Astrocyte (in vitro differentiated cells and primary cell): ENCODE measurements around the gene ME1. TPM values are rescaled to one million over a fixed set of nuclear protein-coding genes. Genes with fewer than 3 reads are reported as not detected.

ENCODE experiments used
- DNase-seq: peaks from one replicate; pipeline ENCODE4 v3.0.0-alpha.2; 2010; ENCODE audit warnings: low read depth
- FAIRE-seq: peaks from 2 replicates; lab custom pipeline; 2011; peaks lifted over from hg19 to GRCh38; lab: Jason Lieb, UNC
- H2AFZ ChIP-seq: 2 replicates; pipeline ENCODE4 v1.6.0; 2012; ENCODE audit warnings: low read depth, low read length, inconsistent platforms
- H3K27ac ChIP-seq: 2 replicates; pipeline ENCODE4 v1.5.1; 2011; ENCODE audit warnings: low read depth, low read length, inconsistent platforms
- H3K27me3 ChIP-seq: 2 replicates; pipeline ENCODE4 v1.6.0; 2011; ENCODE audit warnings: low read length, inconsistent platforms; ENCODE audit not compliant: insufficient read depth
- H3K36me3 ChIP-seq: 2 replicates; pipeline ENCODE4 v1.5.1; 2011; ENCODE audit warnings: low read length, inconsistent platforms; ENCODE audit not compliant: insufficient read depth
- H3K4me1 ChIP-seq: 2 replicates; pipeline ENCODE4 v1.5.1; 2011; ENCODE audit warnings: low read length, inconsistent platforms; ENCODE audit not compliant: insufficient read depth
- H3K4me2 ChIP-seq: 2 replicates; pipeline ENCODE4 v1.6.0; 2012; ENCODE audit warnings: low read length, inconsistent platforms
- H3K4me3 ChIP-seq: 2 replicates; pipeline ENCODE4 v1.5.1; 2011; ENCODE audit warnings: low read depth, mild to moderate bottlenecking, low read length, inconsistent platforms; ENCODE audit not compliant: insufficient read depth
- H3K79me2 ChIP-seq: 2 replicates; pipeline ENCODE4 v1.6.0; 2012; ENCODE audit warnings: mild to moderate bottlenecking, low read length, inconsistent platforms; ENCODE audit not compliant: insufficient read depth
- H3K9ac ChIP-seq: 2 replicates; pipeline ENCODE4 v1.6.0; 2012; ENCODE audit warnings: mild to moderate bottlenecking, low read length, inconsistent platforms
- H3K9me3 ChIP-seq: 2 replicates; pipeline ENCODE4 v1.5.1; 2012; ENCODE audit warnings: low read depth, mild to moderate bottlenecking, low read length, inconsistent platforms; ENCODE audit not compliant: insufficient read depth
- H4K20me1 ChIP-seq: 2 replicates; pipeline ENCODE4 v1.6.0; 2012; ENCODE audit warnings: low read length, inconsistent platforms; ENCODE audit not compliant: insufficient read depth
- H3K27ac Mint-ChIP-seq: one replicate; pipeline ENCODE4 v1.8.0; 2021; ENCODE audit warnings: mild to moderate bottlenecking, mixed read lengths; ENCODE audit not compliant: unreplicated experiment
- H3K27me3 Mint-ChIP-seq: one replicate; pipeline ENCODE4 v1.8.0; 2021; ENCODE audit warnings: low read depth, mixed read lengths; ENCODE audit not compliant: unreplicated experiment
- H3K36me3 Mint-ChIP-seq: one replicate; pipeline ENCODE4 v1.8.0; 2021; ENCODE audit warnings: low read depth, mixed read lengths; ENCODE audit not compliant: unreplicated experiment
- H3K4me1 Mint-ChIP-seq: one replicate; pipeline ENCODE4 v1.8.0; 2021; ENCODE audit warnings: low read depth, mixed read lengths; ENCODE audit not compliant: unreplicated experiment
- H3K4me3 Mint-ChIP-seq: one replicate; pipeline ENCODE4 v1.8.0; 2021; ENCODE audit warnings: mild to moderate bottlenecking, moderate library complexity, mixed read lengths; ENCODE audit not compliant: unreplicated experiment
- H3K9me3 Mint-ChIP-seq: one replicate; pipeline ENCODE4 v1.8.0; 2021; ENCODE audit warnings: mild to moderate bottlenecking, mixed read lengths; ENCODE audit not compliant: unreplicated experiment
- CTCF ChIP-seq: IDR thresholded peaks from 2 replicates; pipeline ENCODE4 v1.5.1; 2011; ENCODE audit warnings: low read depth, mild to moderate bottlenecking, inconsistent platforms, low read length, moderate library complexity; ENCODE audit not compliant: insufficient read depth
- EZH2 ChIP-seq: IDR thresholded peaks from 2 replicates; pipeline ENCODE4 v1.6.1; 2012; ENCODE audit warnings: mild to moderate bottlenecking, low read length, inconsistent platforms; ENCODE audit not compliant: insufficient read depth
- total RNA-seq: library from RNA; stranded (reverse); gene quantifications from 2 replicates; pipeline ENCODE4 v1.2.1, GENCODE V29; 2021

ME1 gene
- total RNA-seq, 1 donor from 2014 or later, result 38.5 TPM

GRCh38 chr6:83216806-83217205, 214.0 kb downstream of the ME1 start:
- Histone ChIP-seq H2AFZ (no peak overlapping the region), H3K9ac (no peak overlapping the region), H3K27me3 (no peaks in the 10 kb centered on the region), H3K4me2 (no peak overlapping the region), H3K79me2 (no peaks in the 10 kb centered on the region), H3K9me3 (no peaks in the 10 kb centered on the region), H3K4me1 (peaks cover 6% of the 10 kb centered on the region), H3K36me3 (no peaks in the 10 kb centered on the region), H3K4me3 (no peak overlapping the region), H4K20me1 (no peaks in the 10 kb centered on the region), H3K27ac (no peak overlapping the region)
- Mint-ChIP-seq H3K27me3 (no peaks in the 10 kb centered on the region), H3K36me3 (peaks cover 4% of the 10 kb centered on the region), H3K4me3 (no peak overlapping the region), H3K4me1 (peaks cover 18% of the 10 kb centered on the region), H3K27ac (no peak overlapping the region), H3K9me3 (no peaks in the 10 kb centered on the region)
- peak; percentile 17 for DNase-seq
- peak; percentile 37 for FAIRE-seq
- TF ChIP-seq CTCF, result no peak
- no peak for TF ChIP-seq EZH2

GRCh38 chr6:83215131-83216047, 215.5 kb downstream of the ME1 start:
- no peak overlapping the region for H3K4me3 Mint-ChIP-seq
- no peak overlapping the region for H3K27ac Mint-ChIP-seq
- DNase-seq (peak; percentile 80), FAIRE-seq (peak; percentile 95)
- H3K9me3 Mint-ChIP-seq, result no peaks in the 10 kb centered on the region
- H3K27me3 Mint-ChIP-seq, result no peaks in the 10 kb centered on the region
- H4K20me1 ChIP-seq, result no peaks in the 10 kb centered on the region
- no peaks in the 10 kb centered on the region for H3K27me3 ChIP-seq
- H3K4me1 ChIP-seq, result peaks cover 6% of the 10 kb centered on the region
- H3K4me1 Mint-ChIP-seq, result peaks cover 10% of the 10 kb centered on the region
- TF ChIP-seq EZH2 (no peak), CTCF (peak; percentile 95)
- H3K4me3 ChIP-seq, result no peak overlapping the region
- H3K9ac ChIP-seq, result peak overlapping the region; percentile 46
- no peaks in the 10 kb centered on the region for H3K9me3 ChIP-seq
- H3K27ac ChIP-seq, result peak overlapping the region; percentile 62
- no peak overlapping the region for H2AFZ ChIP-seq
- H3K79me2 ChIP-seq, result no peaks in the 10 kb centered on the region
- H3K4me2 ChIP-seq, result peak overlapping the region; percentile 16
- H3K36me3 ChIP-seq, result no peaks in the 10 kb centered on the region
- H3K36me3 Mint-ChIP-seq, result peaks cover 4% of the 10 kb centered on the region

- H3K4me1 Mint-ChIP-seq, result peaks cover 30% of the 10 kb centered on the region
- no peak overlapping the region for H3K4me2 ChIP-seq
These were observed 228.8 kb downstream of the ME1 start for GRCh38 chr6:83202031-83202430.

More at GRCh38 chr6:83202031-83202430, 228.8 kb downstream of the ME1 start:
- Mint-ChIP-seq H3K27me3 (no peaks in the 10 kb centered on the region), H3K36me3 (peaks cover 3% of the 10 kb centered on the region), H3K27ac (no peak overlapping the region), H3K4me3 (no peak overlapping the region), H3K9me3 (no peaks in the 10 kb centered on the region)
- Histone ChIP-seq H3K4me3 (no peak overlapping the region), H3K27me3 (no peaks in the 10 kb centered on the region), H3K27ac (no peak overlapping the region), H3K4me1 (peaks cover 22% of the 10 kb centered on the region), H3K79me2 (no peaks in the 10 kb centered on the region), H3K36me3 (no peaks in the 10 kb centered on the region), H4K20me1 (no peaks in the 10 kb centered on the region), H3K9me3 (no peaks in the 10 kb centered on the region), H2AFZ (no peak overlapping the region), H3K9ac (no peak overlapping the region)
- FAIRE-seq (no peak), DNase-seq (no peak)
- TF ChIP-seq CTCF (no peak), EZH2 (no peak)
